Measurements from ENCODE around the gene TANC1. TPM values are rescaled to one million over a fixed set of nuclear protein-coding genes. Genes with fewer than 3 reads are reported as not detected.

The TANC1 gene
- total RNA-seq, 4 donors from 2014 or later = 27.1 to 57.4 (median 55.1) TPM

- H3K9me3 ChIP-seq = no peaks in the 10 kb centered on the region
- DNase-seq = no peak
- H3K36me3 ChIP-seq = no peaks in the 10 kb centered on the region
- H3K27me3 ChIP-seq = no peaks in the 10 kb centered on the region
- H3K4me1 ChIP-seq = peaks cover 0 to 19% (median 0%) of the 10 kb centered on the region in 4 donors
- H3K4me3 ChIP-seq = no peak overlapping the region
- H3K27ac ChIP-seq = no peak overlapping the region
- TF ChIP-seq POLR2A (IDR thresholded peaks at IDR 0.05) (no peak), CTCF (IDR thresholded peaks at IDR 0.05) (no peak)
These were observed 7.0 kb downstream of the TANC1 start for GRCh38 chr2:158975271-158975921.

GRCh38 chr2:158979772-158980171 lies 11.3 kb downstream of the TANC1 start:
- Histone ChIP-seq H3K4me3 (no peak overlapping the region), H3K4me1 (peaks cover 0 to 3% (median 0%) of the 10 kb centered on the region in 4 donors), H3K27ac (no peak overlapping the region), H3K36me3 (no peaks in the 10 kb centered on the region), H3K9me3 (no peaks in the 10 kb centered on the region), H3K27me3 (no peaks in the 10 kb centered on the region)
- TF ChIP-seq CTCF (IDR thresholded peaks at IDR 0.05) (no peak), POLR2A (IDR thresholded peaks at IDR 0.05) (no peak)
- DNase-seq = no peak

DNA sequence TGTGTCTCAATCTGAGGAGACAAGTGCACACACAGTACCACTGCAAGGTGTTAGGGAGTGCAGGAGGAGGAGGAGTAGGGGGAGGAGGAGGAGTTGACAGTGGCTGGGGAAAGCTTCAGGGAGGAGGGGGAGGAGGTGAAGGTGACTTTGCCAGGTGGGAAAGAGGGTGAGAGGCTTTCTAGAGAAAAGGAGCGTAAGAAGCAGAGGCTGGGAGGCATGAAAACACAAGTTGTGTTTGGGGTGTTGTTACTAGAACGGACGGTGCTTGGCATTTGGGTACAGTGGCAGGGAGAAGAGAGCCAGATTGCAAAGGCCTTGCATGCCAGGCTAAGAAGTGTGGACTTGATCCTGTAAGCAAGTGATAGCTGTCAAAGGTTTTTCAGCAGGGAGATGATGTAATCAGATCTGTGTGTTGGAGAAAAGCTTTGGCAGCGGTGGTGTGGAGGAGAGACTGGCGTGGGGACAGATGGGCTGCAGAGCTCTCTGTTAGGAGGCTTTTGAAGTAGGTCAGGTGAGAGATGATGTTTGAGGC lies 16.2 kb downstream of the TANC1 start:
- Histone ChIP-seq H3K4me3 (no peak overlapping the region), H3K27ac (no peak overlapping the region), H3K36me3 (no peaks in the 10 kb centered on the region), H3K4me1 (peaks cover 0 to 3% (median 0%) of the 10 kb centered on the region in 4 donors), H3K27me3 (no peaks in the 10 kb centered on the region), H3K9me3 (no peaks in the 10 kb centered on the region)
- TF ChIP-seq POLR2A (IDR thresholded peaks at IDR 0.05) (no peak), CTCF (IDR thresholded peaks at IDR 0.05) (no peak)
- DNase-seq = no peak

- TF ChIP-seq CTCF (IDR thresholded peaks at IDR 0.05) (no peak), POLR2A (IDR thresholded peaks at IDR 0.05) (no peak)
- DNase-seq = no peak
- H3K4me1 ChIP-seq = peaks cover 0 to 3% (median 0%) of the 10 kb centered on the region in 4 donors
These were observed 20.1 kb downstream of the TANC1 start for GRCh38 chr2:158988501-158988900.

DNA sequence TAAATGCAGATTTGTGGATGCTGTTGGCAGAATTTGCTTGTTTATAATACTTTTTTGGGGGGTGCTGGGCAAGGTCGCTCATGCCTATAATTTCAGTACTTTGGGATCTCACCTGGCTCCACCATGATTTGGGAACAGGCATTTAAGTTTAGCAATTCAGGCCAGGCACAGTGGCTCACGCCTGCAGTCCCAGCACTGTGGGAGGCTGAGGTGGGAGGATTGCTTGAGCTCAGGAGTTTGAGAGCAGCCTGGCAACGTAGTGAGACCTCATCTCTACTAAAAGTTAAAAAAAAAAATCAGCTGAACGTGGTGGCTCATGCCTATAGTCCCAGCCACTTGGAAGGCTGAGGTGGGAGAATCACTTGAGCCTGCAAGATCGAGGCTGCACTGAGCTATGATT lies 20.7 kb downstream of the TANC1 start:
- Histone ChIP-seq H3K27me3 (no peaks in the 10 kb centered on the region), H3K4me3 (no peak overlapping the region), H3K36me3 (no peaks in the 10 kb centered on the region), H3K27ac (no peak overlapping the region), H3K4me1 (peaks cover 0 to 5% (median 0%) of the 10 kb centered on the region in 4 donors), H3K9me3 (no peaks in the 10 kb centered on the region)
- TF ChIP-seq POLR2A (IDR thresholded peaks at IDR 0.05) (no peak), CTCF (IDR thresholded peaks at IDR 0.05) (no peak)
- DNase-seq = no peak

More at GRCh38 chr2:158988501-158988900, 20.1 kb downstream of the TANC1 start:
- Histone ChIP-seq H3K4me3 (no peak overlapping the region), H3K9me3 (no peaks in the 10 kb centered on the region), H3K27me3 (no peaks in the 10 kb centered on the region), H3K27ac (no peak overlapping the region), H3K36me3 (no peaks in the 10 kb centered on the region)
